ENCODE measurements around the gene CAP2. TPM values are rescaled to one million over a fixed set of nuclear protein-coding genes. Genes with fewer than 3 reads are reported as not detected.

Gene CAP2
- total RNA-seq, 1 donor from 2014 or later = 7.1 TPM

DNA sequence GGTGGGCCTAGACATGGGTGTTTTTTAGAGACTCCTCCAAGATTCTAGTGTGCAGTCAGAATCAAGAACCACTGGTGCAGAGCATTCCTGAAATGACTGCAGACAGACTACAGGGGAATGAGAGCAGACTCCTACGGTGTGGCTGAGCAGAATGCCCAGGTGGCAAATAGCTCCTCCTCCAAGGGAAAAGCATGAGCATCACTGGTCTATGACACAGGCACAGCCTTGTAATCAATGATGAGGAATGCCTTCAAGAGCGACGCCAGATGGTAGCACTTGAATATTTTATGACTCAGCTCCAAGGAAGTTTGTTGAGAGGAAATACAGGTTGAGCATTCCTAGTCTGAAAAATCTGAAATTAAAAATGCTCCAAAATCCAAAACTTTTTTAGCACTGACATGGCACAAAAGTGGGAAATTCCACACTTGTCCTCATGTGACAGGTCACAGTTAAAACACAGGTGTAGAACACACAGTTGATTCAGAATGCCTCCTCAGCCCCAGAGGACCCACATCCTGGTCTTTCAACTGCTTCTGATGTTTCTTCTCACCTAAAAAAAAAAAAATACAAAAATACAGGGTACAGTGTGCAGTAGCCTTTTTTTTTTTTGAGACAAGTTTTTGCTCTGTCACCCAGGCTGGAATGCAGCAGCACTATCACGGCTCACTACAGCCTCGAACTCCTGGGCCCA is 196.2 kb downstream of the CAP2 start:
- ATAC-seq = peak; percentile 35
- intact Hi-C loops (cut with DNase I) = loop anchor here (10.0 kb wide), 1 partner anchor 435 kb away; no protein-coding TSS in a partner anchor
- no peak for DNase-seq (ENCODE audit: low spot score)

DNA sequence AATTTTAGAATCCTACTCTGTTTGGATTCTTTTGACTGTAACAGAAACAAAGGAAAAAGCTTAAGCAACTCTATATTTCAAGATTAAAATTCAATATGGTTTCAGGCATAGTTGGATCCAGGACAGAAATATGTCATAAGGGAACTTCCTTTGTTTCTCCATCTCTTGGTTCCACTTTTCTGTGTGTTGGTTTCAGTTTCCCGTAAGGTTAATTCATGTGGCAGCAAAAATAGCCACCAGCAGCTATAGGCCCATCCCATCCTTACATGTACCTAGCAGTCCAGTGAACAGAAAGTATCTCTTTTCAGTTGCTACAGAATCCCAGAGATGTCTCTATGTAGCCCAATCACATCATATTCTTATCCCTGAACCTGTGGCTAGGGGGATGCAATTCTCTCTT is 197.9 kb downstream of the CAP2 start:
- ATAC-seq (no peak), DNase-seq (ENCODE audit: low spot score) (no peak)
- intact Hi-C loops (cut with DNase I) = no loop called here

DNA sequence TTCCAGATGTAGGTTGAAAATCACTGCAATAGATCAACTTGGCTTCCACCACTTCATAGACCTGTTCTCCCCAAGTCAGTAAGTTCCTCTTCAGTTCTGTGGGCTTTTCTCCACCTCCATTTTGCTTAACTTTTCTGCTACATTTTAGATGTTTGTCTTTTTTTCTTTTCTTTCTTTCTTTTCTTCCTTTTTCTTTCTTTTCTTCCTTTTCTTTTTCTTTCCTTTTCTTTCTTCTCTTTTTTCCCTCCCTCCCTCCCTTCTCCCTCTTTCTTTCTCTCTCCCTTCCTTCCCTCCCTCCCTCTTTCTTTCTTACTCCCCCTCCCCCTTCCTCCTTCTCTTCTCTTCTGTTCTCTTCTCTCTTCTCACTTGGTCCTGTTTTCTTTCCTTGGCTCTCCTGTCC is 199.9 kb downstream of the CAP2 start:
- intact Hi-C loops (cut with DNase I) = no loop called here
- ATAC-seq = no peak
- DNase-seq (ENCODE audit: low spot score) = no peak

DNA sequence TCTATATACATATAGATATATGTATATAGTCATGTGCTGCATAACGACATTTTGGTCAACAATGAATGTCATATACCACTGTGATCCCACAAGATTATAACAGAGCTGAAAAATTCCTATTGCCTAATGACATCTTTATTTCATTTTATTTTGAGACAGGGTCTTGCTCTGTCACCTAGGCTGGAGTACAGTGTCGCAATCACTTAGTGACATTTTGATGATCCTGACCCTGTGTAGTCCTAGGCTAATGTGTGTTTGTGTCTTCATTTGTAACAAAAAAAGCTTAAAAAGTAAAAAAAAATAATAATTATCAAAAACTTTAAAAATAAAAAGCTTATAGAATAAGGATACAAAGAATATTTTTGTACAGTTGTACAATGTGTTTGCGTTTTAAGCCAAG is 202.7 kb downstream of the CAP2 start:
- intact Hi-C loops (cut with DNase I) = no loop called here
- ATAC-seq = no peak
- no peak for DNase-seq (ENCODE audit: low spot score)

DNA sequence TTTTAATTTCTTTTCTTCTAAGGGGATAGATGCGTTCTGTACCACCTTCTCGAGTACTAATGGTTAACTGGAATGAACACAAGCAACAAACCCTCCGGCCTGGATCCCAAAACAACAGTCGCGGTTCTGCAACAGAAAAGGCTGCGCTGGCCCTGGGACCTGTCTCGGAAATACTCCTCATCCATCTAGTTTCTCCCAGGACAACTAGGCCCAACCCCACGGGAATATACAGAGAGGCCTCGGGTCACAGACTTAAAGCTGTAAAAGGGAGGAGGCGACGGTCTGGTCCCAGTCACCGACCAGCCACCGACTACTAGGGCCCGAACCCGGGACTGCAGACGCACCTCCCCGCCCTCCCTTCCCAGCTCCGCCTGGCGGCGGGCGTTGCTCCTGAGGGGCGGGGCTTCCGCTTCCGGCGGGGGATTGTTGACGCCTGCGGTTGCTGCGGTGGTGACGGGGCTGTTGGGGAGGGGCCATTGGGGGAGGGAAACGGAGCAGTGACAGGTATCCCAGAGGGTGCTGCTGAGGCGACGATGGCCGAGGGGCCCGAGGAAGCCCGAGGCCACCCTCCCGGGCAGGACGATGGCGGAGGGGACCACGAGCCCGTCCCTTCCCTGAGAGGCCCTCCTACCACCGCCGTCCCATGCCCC is 206.6 kb downstream of the CAP2 start, which contains the start of gene FAM8A1:
Gene FAM8A1 (plus strand): TSS at position 426 of the 650 bp plus-strand sequence. CDS start 108 bp downstream, at position 534.
- ATAC-seq (peak; percentile 99), DNase-seq (ENCODE audit: low spot score) (peak; percentile 99)
- intact Hi-C loops (cut with DNase I) = no loop called here

DNA sequence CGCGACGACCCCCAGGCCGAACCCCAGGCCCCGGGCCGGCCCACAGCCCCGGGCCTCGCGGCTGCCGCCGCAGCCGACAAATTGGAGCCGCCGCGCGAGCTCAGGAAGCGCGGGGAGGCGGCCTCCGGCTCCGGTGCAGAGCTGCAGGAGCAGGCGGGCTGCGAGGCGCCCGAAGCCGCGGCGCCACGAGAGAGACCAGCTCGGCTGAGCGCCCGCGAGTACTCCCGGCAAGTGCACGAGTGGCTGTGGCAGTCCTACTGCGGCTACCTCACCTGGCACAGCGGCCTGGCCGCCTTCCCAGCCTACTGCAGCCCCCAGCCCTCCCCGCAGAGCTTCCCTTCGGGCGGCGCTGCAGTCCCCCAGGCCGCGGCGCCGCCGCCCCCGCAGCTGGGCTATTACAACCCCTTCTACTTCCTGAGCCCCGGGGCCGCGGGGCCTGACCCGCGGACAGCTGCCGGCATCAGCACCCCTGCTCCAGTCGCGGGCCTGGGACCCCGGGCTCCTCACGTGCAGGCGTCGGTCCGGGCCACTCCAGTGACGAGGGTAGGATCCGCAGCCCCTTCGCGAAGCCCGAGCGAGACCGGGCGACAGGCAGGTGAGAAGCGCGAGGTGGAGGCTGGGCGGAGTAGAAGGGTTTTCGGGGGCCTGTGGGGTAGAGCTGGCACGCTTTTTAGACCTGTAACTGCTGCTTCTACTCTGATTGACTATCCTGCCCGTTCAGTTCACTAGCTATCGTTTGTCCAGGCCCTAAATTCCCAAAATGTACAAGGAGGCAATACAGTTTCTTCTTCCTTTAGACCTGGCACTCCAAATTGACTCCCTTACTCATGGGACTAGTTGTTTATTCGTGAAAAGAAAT is 207.4 kb downstream of the CAP2 start:
- intact Hi-C loops (cut with DNase I) = no loop called here
- ATAC-seq (peak; percentile 49), DNase-seq (ENCODE audit: low spot score) (peak; percentile 72)

DNA sequence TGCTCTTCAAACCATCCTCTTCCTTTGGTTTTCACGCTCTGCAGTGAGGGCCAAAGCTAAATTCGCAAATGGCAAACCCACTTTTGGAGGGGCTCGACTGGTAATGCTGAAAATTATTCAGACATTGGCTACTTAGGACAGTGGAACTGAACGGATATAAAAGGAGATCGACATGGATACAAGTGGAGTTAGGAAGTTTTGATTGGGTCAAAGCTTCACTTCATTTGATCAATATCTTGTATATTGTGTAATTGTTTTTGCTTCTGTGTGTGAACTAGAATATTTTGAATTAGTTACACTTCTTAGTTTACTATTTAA is 207.9 kb downstream of the CAP2 start:
- DNase-seq (ENCODE audit: low spot score) = no peak
- intact Hi-C loops (cut with DNase I) = no loop called here
- no peak for ATAC-seq

DNA sequence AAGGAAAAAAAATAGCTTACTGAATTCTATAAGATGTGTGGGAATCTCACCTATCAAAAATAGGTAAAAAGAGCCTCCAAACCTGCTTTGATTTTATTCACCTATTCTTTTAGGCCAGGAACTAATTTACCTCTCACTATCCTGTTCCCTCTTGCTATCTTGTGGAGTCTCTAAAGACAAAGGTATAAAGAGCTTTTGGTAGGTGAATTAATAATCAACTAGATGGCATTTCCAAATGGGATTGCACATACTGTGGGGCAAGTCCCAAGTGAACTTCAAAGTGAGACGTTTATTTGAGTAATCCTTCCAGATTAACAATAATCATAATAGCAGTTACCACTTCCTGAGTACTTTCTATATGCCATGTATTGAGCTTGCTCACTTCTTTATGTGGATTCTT is 209.5 kb downstream of the CAP2 start:
- no peak for ATAC-seq

DNA sequence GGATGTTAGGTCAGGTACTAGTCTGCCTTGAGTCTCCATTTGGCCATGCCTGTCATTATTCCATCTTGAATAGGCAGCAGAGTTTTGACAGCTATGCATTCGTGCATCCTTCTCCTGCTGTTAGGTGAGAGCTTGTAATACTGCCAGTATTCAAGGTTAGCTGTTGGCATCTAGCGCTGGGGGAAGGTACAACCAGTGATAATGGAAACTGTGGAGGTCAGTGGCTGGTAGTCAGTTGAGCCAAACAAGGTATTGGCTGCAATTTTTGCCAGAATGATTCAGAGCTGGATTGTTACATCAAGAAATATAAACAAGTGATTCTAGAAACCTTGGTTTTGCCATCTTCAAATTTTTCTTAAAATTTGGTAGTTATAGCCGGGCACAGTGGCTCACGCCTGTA is 213.2 kb downstream of the CAP2 start:
- no peak for DNase-seq (ENCODE audit: low spot score)
- ATAC-seq = no peak
- intact Hi-C loops (cut with DNase I) = no loop called here

More for the DNA sequence above, 209.5 kb downstream of the CAP2 start:
- DNase-seq (ENCODE audit: low spot score) = no peak
- intact Hi-C loops (cut with DNase I) = no loop called here

Other genes with a start within 250 kb of the CAP2 start
- gene RBM24, start 112.2 kb upstream of the CAP2 start, total RNA-seq = 3.1 TPM
- gene FAM8A1, start 206.7 kb downstream of the CAP2 start, total RNA-seq = 35.2 TPM